Measurements from ENCODE around the gene CSF3R. TPM values are rescaled to one million over a fixed set of nuclear protein-coding genes. Genes with fewer than 3 reads are reported as not detected.

CSF3R gene
- total and polyA plus RNA-seq, 2 experiments from 2014 or later, result not detected

DNA sequence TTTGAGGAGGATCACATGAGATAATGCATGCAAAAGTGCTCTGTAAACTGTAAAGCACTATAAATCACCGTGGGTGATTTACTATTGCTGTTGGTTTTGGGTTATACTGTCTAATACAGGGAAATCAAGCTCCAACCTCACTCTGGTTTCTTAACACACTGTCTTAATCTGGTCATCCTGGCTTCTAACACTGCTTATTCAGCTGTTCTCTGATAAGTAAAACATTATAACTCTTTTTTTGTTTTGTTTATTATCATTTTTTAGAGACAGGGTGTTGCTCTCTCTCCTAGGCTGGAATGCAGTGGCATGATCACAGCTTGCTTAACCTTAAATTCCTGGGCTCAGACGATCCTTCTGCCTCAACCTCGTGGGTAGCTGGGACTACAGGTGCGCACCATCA, 63.1 kb downstream of the CSF3R start:
- H3K4me3 ChIP-seq, result no peak overlapping the region
- Mint-ChIP-seq H3K27ac (no peak overlapping the region), H3K9me3 (no peaks in the 10 kb centered on the region), H3K4me3 (no peak overlapping the region), H3K36me3 (ENCODE audit: low read depth) (no peaks in the 10 kb centered on the region), H3K27me3 (ENCODE audit: insufficient read depth, low read depth, poor library complexity) (peaks cover 5% of the 10 kb centered on the region), H3K4me1 (peaks cover 11% of the 10 kb centered on the region)
- H2AFZ ChIP-seq, result no peak overlapping the region
- no peaks in the 10 kb centered on the region for H3K36me3 ChIP-seq (ENCODE audit: insufficient read depth)
- H3K4me1 ChIP-seq (ENCODE audit: insufficient read depth), result no peaks in the 10 kb centered on the region
- TF ChIP-seq ZNF331 (CRISPR knock-in tag; IDR thresholded peaks at IDR 0.05; ENCODE audit: low read depth) (no peak), ZNF114 (CRISPR knock-in tag; IDR thresholded peaks at IDR 0.05) (no peak), JUNB (IDR thresholded peaks at IDR 0.05; ENCODE audit: unreplicated experiment) (no peak), EZH2 (IDR thresholded peaks at IDR 0.05; ENCODE audit: low read depth, unreplicated experiment) (no peak), CREB1 (CRISPR knock-in tag; IDR thresholded peaks at IDR 0.05; ENCODE audit: low read depth) (no peak), STAT1 (IDR thresholded peaks at IDR 0.05; ENCODE audit: unreplicated experiment) (no peak), POLR2AphosphoS5 (IDR thresholded peaks at IDR 0.05; ENCODE audit: low read depth) (no peak), NANOG (IDR thresholded peaks at IDR 0.05; ENCODE audit: borderline replicate concordance) (no peak), EZH2phosphoT487 (IDR thresholded peaks at IDR 0.05; ENCODE audit: unreplicated experiment) (no peak)
- TF ChIP-seq, protein P1, sequence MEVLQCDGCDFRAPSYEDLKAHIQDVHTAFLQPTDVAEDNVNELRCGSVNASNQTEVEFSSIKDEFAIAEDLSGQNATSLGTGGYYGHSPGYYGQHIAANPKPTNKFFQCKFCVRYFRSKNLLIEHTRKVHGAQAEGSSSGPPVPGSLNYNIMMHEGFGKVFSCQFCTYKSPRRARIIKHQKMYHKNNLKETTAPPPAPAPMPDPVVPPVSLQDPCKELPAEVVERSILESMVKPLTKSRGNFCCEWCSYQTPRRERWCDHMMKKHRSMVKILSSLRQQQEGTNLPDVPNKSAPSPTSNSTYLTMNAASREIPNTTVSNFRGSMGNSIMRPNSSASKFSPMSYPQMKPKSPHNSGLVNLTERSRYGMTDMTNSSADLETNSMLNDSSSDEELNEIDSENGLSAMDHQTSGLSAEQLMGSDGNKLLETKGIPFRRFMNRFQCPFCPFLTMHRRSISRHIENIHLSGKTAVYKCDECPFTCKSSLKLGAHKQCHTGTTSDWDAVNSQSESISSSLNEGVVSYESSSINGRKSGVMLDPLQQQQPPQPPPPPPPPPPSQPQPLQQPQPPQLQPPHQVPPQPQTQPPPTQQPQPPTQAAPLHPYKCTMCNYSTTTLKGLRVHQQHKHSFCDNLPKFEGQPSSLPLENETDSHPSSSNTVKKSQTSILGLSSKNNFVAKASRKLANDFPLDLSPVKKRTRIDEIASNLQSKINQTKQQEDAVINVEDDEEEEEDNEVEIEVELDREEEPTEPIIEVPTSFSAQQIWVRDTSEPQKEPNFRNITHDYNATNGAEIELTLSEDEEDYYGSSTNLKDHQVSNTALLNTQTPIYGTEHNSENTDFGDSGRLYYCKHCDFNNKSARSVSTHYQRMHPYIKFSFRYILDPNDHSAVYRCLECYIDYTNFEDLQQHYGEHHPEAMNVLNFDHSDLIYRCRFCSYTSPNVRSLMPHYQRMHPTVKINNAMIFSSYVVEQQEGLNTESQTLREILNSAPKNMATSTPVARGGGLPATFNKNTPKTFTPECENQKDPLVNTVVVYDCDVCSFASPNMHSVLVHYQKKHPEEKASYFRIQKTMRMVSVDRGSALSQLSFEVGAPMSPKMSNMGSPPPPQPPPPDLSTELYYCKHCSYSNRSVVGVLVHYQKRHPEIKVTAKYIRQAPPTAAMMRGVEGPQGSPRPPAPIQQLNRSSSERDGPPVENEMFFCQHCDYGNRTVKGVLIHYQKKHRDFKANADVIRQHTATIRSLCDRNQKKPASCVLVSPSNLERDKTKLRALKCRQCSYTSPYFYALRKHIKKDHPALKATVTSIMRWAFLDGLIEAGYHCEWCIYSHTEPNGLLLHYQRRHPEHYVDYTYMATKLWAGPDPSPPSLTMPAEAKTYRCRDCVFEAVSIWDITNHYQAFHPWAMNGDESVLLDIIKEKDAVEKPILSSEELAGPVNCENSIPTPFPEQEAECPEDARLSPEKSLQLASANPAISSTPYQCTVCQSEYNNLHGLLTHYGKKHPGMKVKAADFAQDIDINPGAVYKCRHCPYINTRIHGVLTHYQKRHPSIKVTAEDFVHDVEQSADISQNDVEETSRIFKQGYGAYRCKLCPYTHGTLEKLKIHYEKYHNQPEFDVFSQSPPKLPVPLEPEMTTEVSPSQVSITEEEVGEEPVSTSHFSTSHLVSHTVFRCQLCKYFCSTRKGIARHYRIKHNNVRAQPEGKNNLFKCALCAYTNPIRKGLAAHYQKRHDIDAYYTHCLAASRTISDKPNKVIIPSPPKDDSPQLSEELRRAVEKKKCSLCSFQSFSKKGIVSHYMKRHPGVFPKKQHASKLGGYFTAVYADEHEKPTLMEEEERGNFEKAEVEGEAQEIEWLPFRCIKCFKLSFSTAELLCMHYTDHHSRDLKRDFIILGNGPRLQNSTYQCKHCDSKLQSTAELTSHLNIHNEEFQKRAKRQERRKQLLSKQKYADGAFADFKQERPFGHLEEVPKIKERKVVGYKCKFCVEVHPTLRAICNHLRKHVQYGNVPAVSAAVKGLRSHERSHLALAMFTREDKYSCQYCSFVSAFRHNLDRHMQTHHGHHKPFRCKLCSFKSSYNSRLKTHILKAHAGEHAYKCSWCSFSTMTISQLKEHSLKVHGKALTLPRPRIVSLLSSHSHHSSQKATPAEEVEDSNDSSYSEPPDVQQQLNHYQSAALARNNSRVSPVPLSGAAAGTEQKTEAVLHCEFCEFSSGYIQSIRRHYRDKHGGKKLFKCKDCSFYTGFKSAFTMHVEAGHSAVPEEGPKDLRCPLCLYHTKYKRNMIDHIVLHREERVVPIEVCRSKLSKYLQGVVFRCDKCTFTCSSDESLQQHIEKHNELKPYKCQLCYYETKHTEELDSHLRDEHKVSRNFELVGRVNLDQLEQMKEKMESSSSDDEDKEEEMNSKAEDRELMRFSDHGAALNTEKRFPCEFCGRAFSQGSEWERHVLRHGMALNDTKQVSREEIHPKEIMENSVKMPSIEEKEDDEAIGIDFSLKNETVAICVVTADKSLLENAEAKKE (CRISPR knock-in tag; IDR thresholded peaks at IDR 0.05), result no peak
- TF ChIP-seq, protein P2, sequence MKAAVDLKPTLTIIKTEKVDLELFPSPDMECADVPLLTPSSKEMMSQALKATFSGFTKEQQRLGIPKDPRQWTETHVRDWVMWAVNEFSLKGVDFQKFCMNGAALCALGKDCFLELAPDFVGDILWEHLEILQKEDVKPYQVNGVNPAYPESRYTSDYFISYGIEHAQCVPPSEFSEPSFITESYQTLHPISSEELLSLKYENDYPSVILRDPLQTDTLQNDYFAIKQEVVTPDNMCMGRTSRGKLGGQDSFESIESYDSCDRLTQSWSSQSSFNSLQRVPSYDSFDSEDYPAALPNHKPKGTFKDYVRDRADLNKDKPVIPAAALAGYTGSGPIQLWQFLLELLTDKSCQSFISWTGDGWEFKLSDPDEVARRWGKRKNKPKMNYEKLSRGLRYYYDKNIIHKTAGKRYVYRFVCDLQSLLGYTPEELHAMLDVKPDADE (IDR thresholded peaks at IDR 0.05), result no peak
- TF ChIP-seq, protein P3, sequence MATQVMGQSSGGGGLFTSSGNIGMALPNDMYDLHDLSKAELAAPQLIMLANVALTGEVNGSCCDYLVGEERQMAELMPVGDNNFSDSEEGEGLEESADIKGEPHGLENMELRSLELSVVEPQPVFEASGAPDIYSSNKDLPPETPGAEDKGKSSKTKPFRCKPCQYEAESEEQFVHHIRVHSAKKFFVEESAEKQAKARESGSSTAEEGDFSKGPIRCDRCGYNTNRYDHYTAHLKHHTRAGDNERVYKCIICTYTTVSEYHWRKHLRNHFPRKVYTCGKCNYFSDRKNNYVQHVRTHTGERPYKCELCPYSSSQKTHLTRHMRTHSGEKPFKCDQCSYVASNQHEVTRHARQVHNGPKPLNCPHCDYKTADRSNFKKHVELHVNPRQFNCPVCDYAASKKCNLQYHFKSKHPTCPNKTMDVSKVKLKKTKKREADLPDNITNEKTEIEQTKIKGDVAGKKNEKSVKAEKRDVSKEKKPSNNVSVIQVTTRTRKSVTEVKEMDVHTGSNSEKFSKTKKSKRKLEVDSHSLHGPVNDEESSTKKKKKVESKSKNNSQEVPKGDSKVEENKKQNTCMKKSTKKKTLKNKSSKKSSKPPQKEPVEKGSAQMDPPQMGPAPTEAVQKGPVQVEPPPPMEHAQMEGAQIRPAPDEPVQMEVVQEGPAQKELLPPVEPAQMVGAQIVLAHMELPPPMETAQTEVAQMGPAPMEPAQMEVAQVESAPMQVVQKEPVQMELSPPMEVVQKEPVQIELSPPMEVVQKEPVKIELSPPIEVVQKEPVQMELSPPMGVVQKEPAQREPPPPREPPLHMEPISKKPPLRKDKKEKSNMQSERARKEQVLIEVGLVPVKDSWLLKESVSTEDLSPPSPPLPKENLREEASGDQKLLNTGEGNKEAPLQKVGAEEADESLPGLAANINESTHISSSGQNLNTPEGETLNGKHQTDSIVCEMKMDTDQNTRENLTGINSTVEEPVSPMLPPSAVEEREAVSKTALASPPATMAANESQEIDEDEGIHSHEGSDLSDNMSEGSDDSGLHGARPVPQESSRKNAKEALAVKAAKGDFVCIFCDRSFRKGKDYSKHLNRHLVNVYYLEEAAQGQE (IDR thresholded peaks at IDR 0.05; ENCODE audit: unreplicated experiment), result no peak
- TF ChIP-seq, protein P4, sequence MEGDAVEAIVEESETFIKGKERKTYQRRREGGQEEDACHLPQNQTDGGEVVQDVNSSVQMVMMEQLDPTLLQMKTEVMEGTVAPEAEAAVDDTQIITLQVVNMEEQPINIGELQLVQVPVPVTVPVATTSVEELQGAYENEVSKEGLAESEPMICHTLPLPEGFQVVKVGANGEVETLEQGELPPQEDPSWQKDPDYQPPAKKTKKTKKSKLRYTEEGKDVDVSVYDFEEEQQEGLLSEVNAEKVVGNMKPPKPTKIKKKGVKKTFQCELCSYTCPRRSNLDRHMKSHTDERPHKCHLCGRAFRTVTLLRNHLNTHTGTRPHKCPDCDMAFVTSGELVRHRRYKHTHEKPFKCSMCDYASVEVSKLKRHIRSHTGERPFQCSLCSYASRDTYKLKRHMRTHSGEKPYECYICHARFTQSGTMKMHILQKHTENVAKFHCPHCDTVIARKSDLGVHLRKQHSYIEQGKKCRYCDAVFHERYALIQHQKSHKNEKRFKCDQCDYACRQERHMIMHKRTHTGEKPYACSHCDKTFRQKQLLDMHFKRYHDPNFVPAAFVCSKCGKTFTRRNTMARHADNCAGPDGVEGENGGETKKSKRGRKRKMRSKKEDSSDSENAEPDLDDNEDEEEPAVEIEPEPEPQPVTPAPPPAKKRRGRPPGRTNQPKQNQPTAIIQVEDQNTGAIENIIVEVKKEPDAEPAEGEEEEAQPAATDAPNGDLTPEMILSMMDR (conservative IDR thresholded peaks at IDR 0.05; ENCODE audit: low read depth in 2 of 2), result no peak
- no peaks in the 10 kb centered on the region for H4K20me1 ChIP-seq (replicated peaks; ENCODE audit: insufficient read depth)
- H3K4me2 ChIP-seq, result no peak overlapping the region
- H3K27ac ChIP-seq (ENCODE audit: low read depth), result no peak overlapping the region
- no peaks in the 10 kb centered on the region for H3K9me2 ChIP-seq (ENCODE audit: insufficient read depth)
- H3F3A ChIP-seq (replicated peaks; ENCODE audit: low read depth), result no peaks in the 10 kb centered on the region
- no peak for ATAC-seq
- DNase-seq (ENCODE audit: low spot score), result no peak
- H3K27me3 ChIP-seq (ENCODE audit: insufficient read depth), result no peaks in the 10 kb centered on the region
- H3K79me2 ChIP-seq (replicated peaks; ENCODE audit: insufficient read depth), result no peaks in the 10 kb centered on the region
